H9 (cell line): ENCODE results near the gene PPIP5K2. TPM values are rescaled to one million over a fixed set of nuclear protein-coding genes. Genes with fewer than 3 reads are reported as not detected.

Experiments used
- DNase-seq: peaks from one replicate; pipeline ENCODE4 v3.0.0-alpha.2; 2017
- H2AFZ ChIP-seq: one replicate; pipeline ENCODE4 v1.6.1; 2013; ENCODE audit warnings: mild to moderate bottlenecking, low read length, control low read depth, moderate library complexity
- H2AK5ac ChIP-seq: 2 replicates; pipeline ENCODE4 v1.6.1; 2013; ENCODE audit warnings: low read length, control low read depth, mixed read lengths; ENCODE audit not compliant: insufficient read length
- H2BK120ac ChIP-seq: one replicate; pipeline ENCODE4 v1.6.1; 2013; ENCODE audit warnings: low read depth, mild to moderate bottlenecking, low read length, control low read depth, inconsistent platforms; ENCODE audit not compliant: poor library complexity, severe bottlenecking
- H2BK12ac ChIP-seq: 2 replicates; pipeline ENCODE4 v1.6.1; 2013; ENCODE audit warnings: low read length, control low read depth, mixed read lengths, low read depth; ENCODE audit not compliant: insufficient read length
- H2BK15ac ChIP-seq: 2 replicates; pipeline ENCODE4 v1.6.1; 2013; ENCODE audit warnings: low read depth, low read length, control low read depth
- H2BK20ac ChIP-seq: one replicate; pipeline ENCODE4 v1.6.1; 2013; ENCODE audit warnings: low read depth, mild to moderate bottlenecking, low read length, control low read depth, inconsistent platforms; ENCODE audit not compliant: poor library complexity, severe bottlenecking
- H2BK5ac ChIP-seq: 2 replicates; pipeline ENCODE4 v1.6.1; 2013; ENCODE audit warnings: low read length, control low read depth, mixed read lengths; ENCODE audit not compliant: insufficient read length
- H3K14ac ChIP-seq: 2 replicates; pipeline ENCODE4 v1.6.1; 2013; ENCODE audit warnings: low read length, control low read depth; ENCODE audit not compliant: insufficient read depth
- H3K18ac ChIP-seq: 2 replicates; pipeline ENCODE4 v1.6.1; 2013; ENCODE audit warnings: low read depth, mild to moderate bottlenecking, mixed read lengths, low read length, control low read depth; ENCODE audit not compliant: insufficient read length
- H3K23ac ChIP-seq: 2 replicates; pipeline ENCODE4 v1.6.1; 2013; ENCODE audit warnings: low read length, control low read depth, mixed read lengths, low read depth; ENCODE audit not compliant: insufficient read length
- H3K23me2 ChIP-seq: 2 replicates; pipeline ENCODE4 v1.6.1; 2013; ENCODE audit warnings: low read depth, mild to moderate bottlenecking, mixed read lengths, low read length, control low read depth; ENCODE audit not compliant: insufficient read length, poor library complexity, severe bottlenecking
- H3K27ac ChIP-seq: 2 replicates; pipeline ENCODE4 v1.5.1; 2013; ENCODE audit warnings: low read length, control low read depth, mixed read lengths, low read depth; ENCODE audit not compliant: insufficient read length
- H3K27me3 ChIP-seq: 2 replicates; pipeline ENCODE4 v1.6.1; 2013; ENCODE audit warnings: low read length, control low read depth, inconsistent platforms; ENCODE audit not compliant: insufficient read depth
- H3K4ac ChIP-seq: 2 replicates; pipeline ENCODE4 v1.6.1; 2013; ENCODE audit warnings: low read depth, mild to moderate bottlenecking, control low read depth, inconsistent platforms, low read length, moderate library complexity
- H3K4me1 ChIP-seq: 2 replicates; pipeline ENCODE4 v1.6.1; 2013; ENCODE audit warnings: low read length, control low read depth, inconsistent platforms; ENCODE audit not compliant: insufficient read depth
- H3K4me2 ChIP-seq: 2 replicates; pipeline ENCODE4 v1.6.1; 2013; ENCODE audit warnings: low read length, control low read depth, mixed read lengths; ENCODE audit not compliant: insufficient read length, insufficient read depth
- H3K56ac ChIP-seq: 2 replicates; pipeline ENCODE4 v1.6.1; 2013; ENCODE audit warnings: low read depth, mild to moderate bottlenecking, mixed read lengths, low read length, control low read depth; ENCODE audit not compliant: insufficient read length
- H3K79me1 ChIP-seq: 2 replicates; pipeline ENCODE4 v1.6.1; 2013; ENCODE audit warnings: low read depth, mild to moderate bottlenecking, moderate library complexity, low read length, control low read depth, inconsistent platforms; ENCODE audit not compliant: insufficient read depth, poor library complexity, severe bottlenecking
- H3K79me2 ChIP-seq: 2 replicates; pipeline ENCODE4 v1.6.1; 2013; ENCODE audit warnings: low read length, control low read depth, inconsistent platforms; ENCODE audit not compliant: insufficient read depth
- H3K9ac ChIP-seq: 2 replicates; pipeline ENCODE4 v1.6.1; 2013; ENCODE audit warnings: low read length, control low read depth, mixed read lengths; ENCODE audit not compliant: insufficient read length; ENCODE audit errors: extremely low read depth
- H3K9me3 ChIP-seq: one replicate; pipeline ENCODE4 v1.6.1; 2013; ENCODE audit warnings: low read depth, low read length, inconsistent platforms; ENCODE audit not compliant: control insufficient read depth
- H3T11ph ChIP-seq: one replicate; pipeline ENCODE4 v1.6.1; 2013; ENCODE audit warnings: mild to moderate bottlenecking, low read length, control low read depth, inconsistent platforms
- H4K20me1 ChIP-seq: one replicate; pipeline ENCODE4 v1.6.1; 2013; ENCODE audit not compliant: control insufficient read depth, insufficient read length, insufficient read depth
- H4K5ac ChIP-seq: 2 replicates; pipeline ENCODE4 v1.6.1; 2013; ENCODE audit warnings: low read depth, mild to moderate bottlenecking, mixed read lengths, low read length, control low read depth; ENCODE audit not compliant: insufficient read length
- H4K8ac ChIP-seq: replicated peaks from 2 replicates; pipeline ENCODE4 v1.6.1; 2013; ENCODE audit warnings: low read length, control low read depth, mixed read lengths, low read depth; ENCODE audit not compliant: insufficient read length
- H4K91ac ChIP-seq: 2 replicates; pipeline ENCODE4 v1.6.1; 2013; ENCODE audit warnings: low read depth, mild to moderate bottlenecking, moderate library complexity, mixed read lengths, low read length, control low read depth; ENCODE audit not compliant: insufficient read length
- H3K27ac Mint-ChIP-seq, 3 experiments: 2 replicates in 2 of 3; 3 replicates in 1 of 3; pipeline ENCODE4 v1.8.0; 2020 to 2021; ENCODE audit warnings: mixed read lengths in 3 of 3, mild to moderate bottlenecking in 1 of 3, moderate library complexity in 1 of 3
- H3K27me3 Mint-ChIP-seq: 2 replicates; pipeline ENCODE4 v1.8.0; 2021; ENCODE audit warnings: low read depth, mild to moderate bottlenecking, moderate library complexity, mixed read lengths
- H3K36me3 Mint-ChIP-seq, 3 experiments: 2 replicates in 2 of 3; 3 replicates in 1 of 3; pipeline ENCODE4 v1.8.0; 2020 to 2021; ENCODE audit warnings: low read depth in 3 of 3, mixed read lengths in 3 of 3; ENCODE audit not compliant: insufficient read depth in 1 of 3
- H3K4me1 Mint-ChIP-seq, 2 experiments: 2 replicates each; pipeline ENCODE4 v1.8.0; 2020; ENCODE audit warnings: mixed read lengths in 2 of 2
- H3K4me3 Mint-ChIP-seq, 2 experiments: 2 replicates in 1 of 2; 3 replicates in 1 of 2; pipeline ENCODE4 v1.8.0; 2020 to 2021; ENCODE audit warnings: mild to moderate bottlenecking in 2 of 2, mixed read lengths in 2 of 2, moderate library complexity in 1 of 2
- H3K9me3 Mint-ChIP-seq, 2 experiments: 2 replicates in 1 of 2; 3 replicates in 1 of 2; pipeline ENCODE4 v1.8.0; 2020; ENCODE audit warnings: mild to moderate bottlenecking in 2 of 2, mixed read lengths in 2 of 2, moderate library complexity in 1 of 2
- WGBS: extraction: QIAGEN DNeasy Blood & Tissue Kit; methylation state at CpG from one replicate; pipeline ENCODE4 v1.1.7; 2013; ENCODE audit warnings: missing lambda C conversion rate, low lambda C conversion rate, mixed read lengths; ENCODE audit not compliant: insufficient read length; ENCODE audit errors: extremely low coverage; 5-methylcytosine and 5-hydroxymethylcytosine counted together
- total RNA-seq: library from RNA; stranded (reverse); gene quantifications from 2 replicates; pipeline ENCODE4 v1.2.1, GENCODE V29; 2021
- TF ChIP-seq, protein P1 (sequence below): fragments of 200-600 bp; sonication (generic); conservative IDR thresholded peaks from 3 replicates; pipeline ENCODE4 v1.8.0; 2021; ENCODE audit warnings: antibody characterized with exemption, mild to moderate bottlenecking

Gene PPIP5K2
- total RNA-seq, 1 experiment from 2014 or later = 43.8 TPM

DNA sequence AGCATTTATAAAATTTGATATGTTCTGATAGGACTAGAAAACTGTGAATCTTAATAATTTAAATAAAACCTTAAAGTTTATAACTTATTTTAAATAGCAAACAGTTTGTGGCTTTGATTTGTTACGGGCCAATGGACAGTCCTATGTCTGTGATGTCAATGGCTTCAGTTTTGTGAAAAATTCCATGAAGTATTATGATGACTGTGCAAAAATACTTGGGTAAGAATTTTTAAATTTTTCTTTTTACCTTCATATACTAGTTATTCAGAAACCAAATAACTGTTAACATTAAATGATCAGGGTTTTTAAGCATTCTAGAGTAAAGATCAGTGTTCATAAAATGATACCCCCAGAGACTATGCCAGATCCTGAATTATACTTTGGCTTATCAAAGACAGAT lies 31.1 kb downstream of the PPIP5K2 start:
- no peak overlapping the region for H2BK20ac ChIP-seq
- no peaks in the 10 kb centered on the region for H4K20me1 ChIP-seq
- no peaks in the 10 kb centered on the region for H3K79me1 ChIP-seq
- TF ChIP-seq, protein P1, sequence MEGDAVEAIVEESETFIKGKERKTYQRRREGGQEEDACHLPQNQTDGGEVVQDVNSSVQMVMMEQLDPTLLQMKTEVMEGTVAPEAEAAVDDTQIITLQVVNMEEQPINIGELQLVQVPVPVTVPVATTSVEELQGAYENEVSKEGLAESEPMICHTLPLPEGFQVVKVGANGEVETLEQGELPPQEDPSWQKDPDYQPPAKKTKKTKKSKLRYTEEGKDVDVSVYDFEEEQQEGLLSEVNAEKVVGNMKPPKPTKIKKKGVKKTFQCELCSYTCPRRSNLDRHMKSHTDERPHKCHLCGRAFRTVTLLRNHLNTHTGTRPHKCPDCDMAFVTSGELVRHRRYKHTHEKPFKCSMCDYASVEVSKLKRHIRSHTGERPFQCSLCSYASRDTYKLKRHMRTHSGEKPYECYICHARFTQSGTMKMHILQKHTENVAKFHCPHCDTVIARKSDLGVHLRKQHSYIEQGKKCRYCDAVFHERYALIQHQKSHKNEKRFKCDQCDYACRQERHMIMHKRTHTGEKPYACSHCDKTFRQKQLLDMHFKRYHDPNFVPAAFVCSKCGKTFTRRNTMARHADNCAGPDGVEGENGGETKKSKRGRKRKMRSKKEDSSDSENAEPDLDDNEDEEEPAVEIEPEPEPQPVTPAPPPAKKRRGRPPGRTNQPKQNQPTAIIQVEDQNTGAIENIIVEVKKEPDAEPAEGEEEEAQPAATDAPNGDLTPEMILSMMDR = no peak
- no peaks in the 10 kb centered on the region for H3K9me3 ChIP-seq
- no peak overlapping the region for H4K91ac ChIP-seq
- no peak overlapping the region for H3K4me2 ChIP-seq
- Mint-ChIP-seq H3K36me3 (peaks cover 0 to 8% (median 7%) of the 10 kb centered on the region in 3 experiments; a peak in 3 of 7 replicates), H3K9me3 (no peaks in the 10 kb centered on the region), H3K4me3 (no peak overlapping the region), H3K27me3 (no peaks in the 10 kb centered on the region), H3K27ac (no peak overlapping the region), H3K4me1 (no peaks in the 10 kb centered on the region)
- no peak overlapping the region for H3K18ac ChIP-seq
- no peak overlapping the region for H3K56ac ChIP-seq
- no peaks in the 10 kb centered on the region for H3K23me2 ChIP-seq
- H2BK5ac ChIP-seq = no peak overlapping the region
- no peak overlapping the region for H3K23ac ChIP-seq
- no peak overlapping the region for H2BK12ac ChIP-seq
- no peak overlapping the region for H2AK5ac ChIP-seq
- no peaks in the 10 kb centered on the region for H3K27me3 ChIP-seq
- H2BK120ac ChIP-seq = no peak overlapping the region
- DNase-seq = no peak
- H3K14ac ChIP-seq = no peak overlapping the region
- no CpG with 5 or more reads among the region's 1 CpG for WGBS
- H3K9ac ChIP-seq = no peak overlapping the region
- no peak overlapping the region for H4K8ac ChIP-seq
- no peaks in the 10 kb centered on the region for H3K79me2 ChIP-seq
- no peak overlapping the region for H3T11ph ChIP-seq
- no peak overlapping the region for H2BK15ac ChIP-seq
- no peak overlapping the region for H3K4ac ChIP-seq
- no peak overlapping the region for H3K27ac ChIP-seq
- H2AFZ ChIP-seq = no peak overlapping the region
- H3K4me1 ChIP-seq = no peaks in the 10 kb centered on the region
- no peak overlapping the region for H4K5ac ChIP-seq
